HG02973 (cell line): ENCODE data around the gene FRMD4B.

Experiments used
- ATAC-seq: cut with Tn5 transposase; IDR thresholded peaks from one replicate; pipeline ENCODE4 v1.9.1; 2021; ENCODE audit warnings: moderate library complexity; ENCODE audit not compliant: unreplicated experiment

The FRMD4B gene

GRCh38 chr3:69210068-69210730 is 175.7 kb downstream of the FRMD4B start:
- ATAC-seq: no peak

DNA sequence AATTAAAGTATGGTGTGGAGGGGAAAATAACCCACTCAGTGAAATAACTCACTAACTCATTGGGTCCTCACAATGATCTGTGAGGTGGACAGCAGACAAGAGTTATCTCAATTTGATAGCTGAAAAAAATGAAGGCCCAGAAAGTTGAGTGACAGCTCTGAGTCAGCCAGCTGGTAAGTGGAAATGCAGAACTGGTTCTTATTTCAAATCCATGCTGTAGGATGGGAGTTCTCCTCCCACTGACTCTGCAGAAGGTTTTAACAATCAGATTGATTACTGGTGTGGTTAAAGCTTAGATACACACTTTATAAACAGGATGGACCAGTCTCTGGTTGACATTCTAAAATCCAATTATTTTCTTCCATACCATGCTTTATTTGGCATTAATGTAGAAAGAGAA is 176.5 kb downstream of the FRMD4B start:
- ATAC-seq: no peak

DNA sequence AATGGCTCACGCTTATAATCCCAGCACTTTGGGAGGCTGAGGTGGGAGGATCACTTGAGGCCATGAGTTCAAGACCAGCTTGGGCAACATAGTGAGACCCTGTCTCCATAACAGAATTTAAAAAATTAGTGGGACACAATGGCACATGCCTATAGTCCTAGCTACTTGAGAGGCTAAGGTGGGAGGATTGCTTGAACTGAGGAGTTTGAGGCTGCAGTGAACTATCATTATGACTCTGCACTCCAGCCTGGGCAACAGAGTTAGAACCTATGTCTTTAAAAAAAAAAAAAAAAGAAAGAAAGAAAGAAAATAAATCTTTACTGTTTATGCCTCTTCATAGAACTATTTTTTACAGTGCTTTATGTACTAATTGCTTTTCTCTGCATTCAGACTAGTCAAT is 178.9 kb downstream of the FRMD4B start:
- ATAC-seq: no peak

DNA sequence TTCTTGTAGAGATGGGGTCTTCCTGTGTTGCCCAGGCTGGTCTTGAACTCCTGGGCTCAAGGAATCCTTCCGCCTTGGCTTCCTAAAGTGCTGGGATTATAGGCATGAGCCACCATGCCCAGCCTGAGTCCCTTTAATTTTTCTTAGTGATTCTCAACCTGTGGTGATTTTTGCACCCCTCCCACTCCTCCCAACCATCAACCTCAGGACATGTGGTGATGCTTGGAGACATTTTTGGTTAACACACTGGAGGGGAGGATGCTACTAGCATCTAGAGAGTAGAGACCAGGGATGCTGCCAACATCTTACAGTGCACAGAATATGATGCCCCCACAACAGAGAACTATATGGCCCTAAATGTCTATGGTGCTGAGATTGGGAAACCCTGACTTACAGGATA is 180.5 kb downstream of the FRMD4B start:
- ATAC-seq: no peak

DNA sequence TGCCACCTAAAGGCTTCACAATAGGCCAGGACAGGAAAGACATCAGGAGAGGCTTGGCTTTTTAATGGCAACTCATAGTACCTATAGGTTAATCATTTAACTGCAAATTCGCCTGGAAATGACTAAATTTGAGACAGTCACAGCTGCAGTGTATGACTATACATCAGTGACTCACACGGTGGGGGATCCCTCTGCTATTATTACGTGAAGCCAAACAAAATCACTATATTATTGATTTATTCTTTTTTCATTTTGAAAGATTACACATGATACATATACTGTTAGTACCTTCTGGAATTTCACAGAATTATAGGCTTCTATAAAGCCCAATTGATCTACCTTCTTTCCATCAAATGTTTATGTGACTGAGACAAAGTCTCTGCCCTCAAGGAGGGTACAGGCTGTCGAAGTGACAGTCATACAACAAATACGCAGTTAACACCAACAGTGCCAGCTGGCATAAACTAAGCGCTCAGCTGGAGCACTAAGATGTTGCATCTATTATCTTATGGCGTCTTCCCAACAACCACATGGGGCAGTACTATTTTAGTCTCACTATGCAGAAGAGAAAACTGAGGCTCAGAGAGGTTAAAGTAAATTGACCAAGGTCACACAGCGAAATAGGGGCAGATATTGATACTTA is 181.5 kb downstream of the FRMD4B start:
- peak; percentile 94 for ATAC-seq

- peak; percentile 19 for ATAC-seq
Measured at GRCh38 chr3:69203631-69204314, 182.1 kb downstream of the FRMD4B start.

GRCh38 chr3:69201658-69202057 is 184.2 kb downstream of the FRMD4B start:
- no peak for ATAC-seq

DNA sequence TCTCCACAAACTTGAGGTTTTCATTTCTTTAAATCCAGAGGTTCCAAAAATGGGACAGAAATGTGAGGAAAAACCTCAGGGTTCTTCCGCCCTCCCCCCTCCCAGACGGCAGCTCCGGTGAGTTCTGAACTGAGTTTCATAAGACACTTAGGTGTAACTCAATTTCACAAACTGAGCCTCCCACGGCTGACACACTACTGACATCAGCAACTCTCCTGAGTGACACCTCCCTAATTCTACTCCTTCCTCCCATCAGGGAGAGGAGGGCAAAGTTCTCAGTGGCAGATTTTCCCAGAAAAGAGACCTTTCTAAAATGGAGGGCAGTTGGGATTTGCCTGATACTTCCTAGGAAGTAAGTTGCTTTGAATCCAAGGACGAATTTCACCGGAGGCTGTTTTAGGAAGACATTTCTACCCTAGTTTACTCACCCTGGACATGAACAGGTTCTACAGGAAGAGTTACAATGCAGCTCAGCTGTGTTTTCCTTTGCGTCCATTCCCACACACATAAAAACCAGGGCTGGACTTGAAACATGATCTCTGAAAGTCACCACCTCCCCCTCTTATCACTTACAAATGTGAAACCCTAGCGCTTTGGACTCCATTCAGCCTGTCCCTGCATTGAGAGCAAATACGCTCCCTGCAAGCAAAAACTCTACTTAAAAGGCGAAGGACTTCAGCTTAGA is 185.4 kb downstream of the FRMD4B start:
- ATAC-seq: no peak

DNA sequence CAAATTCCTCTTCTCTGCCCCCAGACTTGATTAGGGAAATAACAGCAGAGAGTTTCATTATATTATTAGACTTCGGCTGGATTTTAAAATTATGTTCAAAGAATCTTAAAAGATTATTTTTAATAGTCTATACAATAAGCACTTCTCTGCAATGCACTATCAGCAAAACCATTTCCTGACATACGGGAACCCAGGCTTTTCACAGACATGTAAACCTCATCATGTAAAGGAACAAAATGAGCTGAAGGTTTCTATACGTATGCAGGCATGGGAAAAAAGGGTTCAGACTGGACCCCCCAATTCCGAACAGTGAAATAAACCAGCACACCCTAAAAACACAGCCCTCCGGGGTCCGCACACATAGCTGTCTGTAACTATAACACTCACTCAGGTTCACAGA is 185.9 kb downstream of the FRMD4B start:
- no peak for ATAC-seq

DNA sequence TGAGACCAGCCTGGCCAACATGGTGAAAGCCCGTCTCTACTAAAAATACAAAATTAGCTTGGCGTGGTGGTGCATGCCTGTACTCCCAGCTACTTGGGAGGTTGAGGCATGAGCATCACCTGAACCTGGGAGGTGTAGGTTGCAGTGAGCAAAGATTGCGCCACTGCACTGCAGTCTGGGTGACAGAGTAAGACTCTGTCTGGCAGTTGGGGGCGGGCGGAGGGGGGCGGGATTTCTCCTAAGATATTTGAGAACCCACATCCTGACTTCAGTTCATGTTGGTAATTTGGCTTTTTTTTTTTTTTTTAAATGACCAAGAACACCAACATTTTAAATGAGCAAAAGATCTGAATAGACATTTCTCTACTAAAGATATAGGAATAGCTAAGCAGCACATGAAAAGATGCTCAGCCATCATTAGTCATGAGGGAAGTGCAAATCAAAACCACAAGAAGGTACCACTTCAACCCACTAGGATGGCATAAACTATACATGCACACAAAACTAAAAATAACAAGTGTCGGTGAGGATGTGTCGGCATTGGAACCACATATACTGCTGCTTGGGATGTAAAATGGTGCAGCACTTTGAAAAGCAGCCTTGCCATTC is 187.9 kb downstream of the FRMD4B start:
- no peak for ATAC-seq

GRCh38 chr3:69197455-69197854 is 188.4 kb downstream of the FRMD4B start:
- no peak for ATAC-seq

- ATAC-seq: no peak
Measured at GRCh38 chr3:69196876-69197275, 189.0 kb downstream of the FRMD4B start.

- no peak for ATAC-seq
Measured at GRCh38 chr3:69194431-69195165, 191.3 kb downstream of the FRMD4B start.

- no peak for ATAC-seq
Measured at GRCh38 chr3:69193749-69194148, 192.1 kb downstream of the FRMD4B start.

DNA sequence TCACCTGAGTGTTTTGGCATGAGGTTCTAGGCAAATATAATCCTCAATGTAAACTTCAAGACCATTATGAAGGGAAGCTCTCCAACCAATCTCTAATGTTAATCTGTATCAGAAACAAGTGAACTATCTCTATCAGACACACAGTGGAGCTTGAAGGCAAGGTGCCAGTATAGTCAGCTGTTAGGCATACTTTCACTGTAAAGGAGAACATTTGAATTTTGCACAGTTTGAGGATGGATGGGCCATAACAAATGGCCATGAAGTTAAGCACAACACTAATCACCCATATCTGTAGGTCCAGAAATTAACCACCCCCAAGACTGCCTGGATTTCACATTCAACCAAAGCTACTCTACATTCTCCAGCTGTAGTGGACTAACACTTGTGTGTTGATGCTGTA is 194.4 kb downstream of the FRMD4B start:
- ATAC-seq: no peak

GRCh38 chr3:69189487-69189886 is 196.4 kb downstream of the FRMD4B start:
- no peak for ATAC-seq

DNA sequence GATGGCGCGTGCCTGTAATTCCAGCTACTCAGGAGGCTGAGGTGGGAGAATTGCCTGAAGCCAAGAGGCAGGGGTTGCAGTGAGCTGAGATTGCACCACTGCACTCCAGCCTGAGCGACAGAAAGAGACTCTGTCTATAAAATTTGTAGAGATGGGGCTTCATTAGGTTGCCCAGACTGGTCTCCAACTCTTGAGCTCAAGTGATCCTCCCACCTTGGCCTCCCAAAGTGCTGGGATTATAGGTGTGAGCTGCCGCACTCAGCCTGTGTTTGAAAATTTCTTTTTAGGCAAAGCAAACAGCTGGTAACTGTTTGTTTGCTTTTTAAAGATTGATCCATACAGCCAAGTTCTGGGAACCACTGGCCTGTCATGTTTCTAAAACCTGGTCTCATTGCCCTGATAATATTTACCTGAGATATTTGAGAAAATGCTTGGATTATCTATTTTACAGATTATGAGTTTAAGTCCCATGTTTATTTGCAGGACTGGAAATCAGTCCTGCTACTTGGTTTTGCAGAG is 199.3 kb downstream of the FRMD4B start:
- ATAC-seq: no peak

DNA sequence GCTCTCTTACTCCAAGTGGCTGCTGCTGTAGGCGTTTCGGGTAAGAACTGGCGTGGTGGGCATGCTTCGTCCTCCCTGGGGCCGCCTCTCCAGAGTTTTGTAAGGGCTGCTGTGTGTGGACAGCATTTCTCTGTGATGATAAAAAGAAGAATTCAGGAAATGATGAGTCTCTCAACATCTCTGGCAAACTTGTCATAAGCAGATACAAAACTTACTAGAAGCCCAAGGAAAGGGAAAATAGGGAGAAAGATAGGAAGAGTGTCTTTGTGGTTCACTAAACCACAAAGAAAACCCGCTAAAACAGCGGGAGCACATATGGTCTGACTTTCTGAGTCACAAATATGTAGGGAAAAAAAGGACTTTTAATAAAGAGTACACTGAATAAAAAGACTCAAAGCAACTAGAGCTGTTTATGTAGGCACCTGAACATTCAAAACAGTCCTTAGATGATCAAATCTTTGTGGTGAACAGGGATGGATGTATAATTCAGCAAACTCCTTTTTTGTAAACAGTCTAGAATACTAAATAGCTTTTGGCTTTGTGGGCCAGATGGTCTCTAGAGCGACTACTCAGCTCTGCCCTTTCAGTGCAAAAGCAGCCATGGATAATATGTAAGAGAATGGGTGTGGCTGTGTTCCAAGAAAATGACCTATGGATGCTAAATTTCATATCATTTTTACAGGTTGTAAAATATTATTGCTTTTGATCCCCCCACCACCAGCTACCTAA is 203.1 kb downstream of the FRMD4B start:
- no peak for ATAC-seq

- no peak for ATAC-seq
Measured at GRCh38 chr3:69181592-69182211, 204.2 kb downstream of the FRMD4B start.
